NCI-H1092 (cell line): ENCODE measurements around the gene FIBP.
"Not testable (repeated sequence)": the region's sequence is repeated elsewhere in the genome, so short reads cannot be mapped to it uniquely, and the experiment has no call there.

Experiments used
- DNase-seq: peaks from one replicate; lab custom pipeline; 2025; lab: John Stamatoyannopoulos, UW

Gene FIBP

GRCh38 chr11:65859095-65859811 is 29.0 kb downstream of the FIBP start:
- peak; percentile 99 for DNase-seq

GRCh38 chr11:65858681-65859087 is 29.6 kb downstream of the FIBP start:
- no peak for DNase-seq

GRCh38 chr11:65857853-65858680 is 30.2 kb downstream of the FIBP start, which contains the start of gene CFL1:
Gene CFL1, minus strand, starts transcription at chr11:65858180. Its CDS starts 81 bp downstream, at chr11:65858099.
- DNase-seq: peak; percentile 99

DNA sequence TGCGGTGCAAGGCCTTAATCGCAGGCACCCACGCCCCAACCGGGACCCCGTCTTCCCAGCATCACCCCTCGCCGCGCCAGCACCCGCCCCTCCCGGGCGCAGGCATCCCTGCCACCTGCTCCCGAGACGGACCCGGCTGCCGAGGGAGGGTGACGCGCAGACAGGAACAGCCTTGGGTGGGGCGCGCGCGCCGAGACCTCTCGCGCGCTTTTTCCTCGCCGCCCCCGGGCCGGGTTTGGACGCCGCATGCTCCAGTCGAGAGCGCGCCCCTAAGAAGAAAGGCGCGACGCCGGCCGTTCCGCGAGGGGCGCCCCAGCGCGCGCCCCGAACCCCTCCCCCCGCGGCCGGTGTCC is 30.8 kb downstream of the FIBP start:
- peak; percentile 81 for DNase-seq

- peak; percentile 53 for DNase-seq
Observed at GRCh38 chr11:65856689-65857499, 31.4 kb downstream of the FIBP start.

DNA sequence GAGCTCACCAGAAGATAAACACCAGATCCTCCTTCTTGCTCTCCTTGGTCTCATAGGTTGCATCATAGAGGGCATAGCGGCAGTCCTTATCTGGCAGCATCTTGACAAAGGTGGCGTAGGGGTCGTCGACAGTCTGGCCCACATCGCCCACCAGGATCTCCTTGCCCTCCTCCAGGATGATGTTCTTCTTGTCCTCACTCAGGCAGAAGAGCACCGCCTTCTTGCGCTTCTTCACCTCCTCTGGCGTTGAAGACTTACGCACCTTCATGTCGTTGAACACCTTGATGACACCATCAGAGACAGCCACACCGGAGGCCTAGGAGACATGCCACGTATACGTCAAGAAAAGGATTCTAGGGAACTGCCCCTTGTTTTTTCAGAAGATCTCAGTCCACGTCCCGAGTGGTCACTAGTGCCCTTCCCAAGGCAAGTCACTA is 32.3 kb downstream of the FIBP start:
- DNase-seq: no peak

- no peak for DNase-seq
Observed at GRCh38 chr11:65854852-65855837, 33.1 kb downstream of the FIBP start.

DNA sequence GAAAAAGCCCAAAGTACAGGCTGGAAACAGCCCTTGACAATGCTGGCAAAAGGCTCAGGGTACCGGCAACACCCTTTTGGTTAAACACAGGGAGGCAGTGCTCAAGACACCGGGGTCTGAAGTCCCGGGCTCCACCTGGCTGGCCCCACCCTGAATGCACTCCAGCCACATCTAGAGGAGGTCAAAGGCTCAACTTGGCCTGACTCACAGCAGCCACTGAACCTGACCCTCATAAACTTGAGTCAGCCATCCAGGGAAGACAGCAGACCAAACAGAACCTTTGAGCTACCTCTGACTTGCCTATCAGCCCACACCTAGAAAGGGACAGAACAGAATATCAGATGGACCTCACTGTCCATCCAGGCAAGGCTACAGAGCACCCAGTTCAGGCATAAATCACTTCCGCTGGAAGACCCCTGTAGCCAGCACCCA is 34.1 kb downstream of the FIBP start:
- no peak for DNase-seq

GRCh38 chr11:65853246-65853979 is 34.9 kb downstream of the FIBP start:
- DNase-seq: no peak

GRCh38 chr11:65852508-65853245 is 35.6 kb downstream of the FIBP start:
- no peak for DNase-seq

- DNase-seq: no peak
Observed at GRCh38 chr11:65851811-65852507, 36.3 kb downstream of the FIBP start.

- DNase-seq: no peak
Observed at GRCh38 chr11:65851083-65851579, 37.1 kb downstream of the FIBP start.

DNA sequence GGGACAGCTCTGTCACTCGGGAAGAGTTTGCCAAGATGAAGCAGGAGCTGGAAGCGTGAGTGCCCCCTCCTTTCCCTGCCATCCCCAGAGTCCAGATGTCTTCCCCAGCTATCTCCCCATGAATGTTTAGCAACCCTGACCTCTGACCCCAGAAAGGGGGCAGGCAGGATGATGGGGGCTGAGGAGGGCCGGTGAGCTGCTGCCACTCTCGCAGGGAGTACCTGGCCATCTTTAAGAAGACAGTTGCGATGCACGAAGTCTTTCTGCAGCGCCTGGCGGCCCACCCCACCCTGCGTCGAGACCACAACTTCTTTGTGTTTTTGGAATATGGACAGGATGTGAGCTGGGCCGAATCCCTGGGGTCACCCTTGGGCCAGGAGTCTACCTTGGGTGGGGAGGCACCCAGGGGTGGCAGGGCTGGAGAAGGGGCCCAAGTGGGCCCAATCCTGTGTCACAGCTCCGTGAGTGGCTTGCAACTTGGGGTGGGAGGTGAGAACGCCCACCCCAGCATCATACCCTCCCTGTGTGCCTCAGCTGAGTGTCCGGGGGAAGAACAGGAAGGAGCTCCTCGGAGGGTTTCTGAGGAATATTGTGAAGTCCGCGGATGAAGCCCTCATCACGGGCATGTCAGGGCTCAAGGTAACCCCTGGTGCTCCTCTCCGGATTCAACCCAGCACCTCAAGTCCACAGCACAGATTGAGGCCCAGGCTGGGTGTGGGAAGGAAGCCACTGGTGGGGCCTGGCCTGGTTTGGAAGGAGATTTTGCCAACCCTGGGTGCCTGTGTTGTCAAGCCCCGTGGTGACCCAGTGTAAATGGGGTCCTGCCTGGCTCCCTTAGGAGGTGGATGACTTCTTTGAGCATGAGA is 37.8 kb downstream of the FIBP start:
- DNase-seq: no peak

GRCh38 chr11:65849771-65850216 is 38.5 kb downstream of the FIBP start:
- no peak for DNase-seq

DNA sequence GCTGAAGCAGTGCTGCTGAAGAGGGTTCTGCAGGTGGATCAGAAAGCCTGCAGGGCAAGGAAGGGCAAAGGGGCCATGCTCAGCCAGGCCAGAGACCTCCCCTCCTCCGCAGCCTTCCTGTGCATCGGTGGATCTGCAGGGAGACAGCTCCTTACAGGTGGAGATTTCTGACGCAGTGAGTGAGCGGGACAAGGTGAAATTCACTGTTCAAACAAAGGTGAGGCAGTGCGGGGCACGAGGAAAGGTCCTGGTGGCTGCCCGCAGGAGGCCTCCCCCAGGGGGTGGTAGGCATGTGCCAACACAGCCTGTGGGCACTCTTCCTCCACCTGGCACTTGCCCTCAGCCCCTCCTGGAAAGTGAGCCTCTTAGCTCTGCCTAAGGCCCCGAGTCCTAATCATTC is 38.9 kb downstream of the FIBP start:
- no peak for DNase-seq

GRCh38 chr11:65848693-65849092 is 39.6 kb downstream of the FIBP start:
- DNase-seq: not testable (repeated sequence)

DNA sequence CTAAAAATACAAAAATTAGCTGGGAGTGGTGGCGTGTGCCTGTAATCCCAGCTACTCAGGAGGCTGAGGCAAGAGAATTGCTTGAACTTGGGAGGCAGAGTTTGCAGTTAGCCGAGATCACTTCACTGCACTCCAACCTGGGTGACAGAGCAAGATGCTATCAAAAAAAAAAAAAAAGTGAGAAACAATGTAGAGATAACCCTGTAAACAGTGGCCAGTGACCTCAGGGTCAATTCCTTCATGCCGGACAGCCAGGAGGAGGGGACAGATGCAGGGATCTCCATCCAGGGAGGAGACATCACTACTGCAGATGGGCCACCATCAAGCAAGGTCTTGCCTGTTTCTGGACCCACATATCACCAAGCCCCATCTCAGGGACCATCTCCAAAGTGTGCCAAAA is 40.5 kb downstream of the FIBP start:
- DNase-seq: no peak
